ENCODE measurements around the gene ST3GAL4.

The ST3GAL4 gene

GRCh38 chr11:126313826-126314225, 41.7 kb upstream of the ST3GAL4 start:
- ATAC-seq (ENCODE audit: low read depth) (no peak), DNase-seq (ENCODE audit: low spot score) (no peak)
- peaks cover 6% of the 10 kb centered on the region; the same call in 1 of the 2 replicates for H3K36me3 ChIP-seq (ENCODE audit: low read depth)

GRCh38 chr11:126317432-126317755, 38.1 kb upstream of the ST3GAL4 start:
- Histone ChIP-seq H3K4me3 (ENCODE audit: severe bottlenecking) (no peak overlapping the region), H3K27ac (ENCODE audit: poor library complexity, severe bottlenecking) (peak overlapping the region; percentile 94), H3K4me1 (ENCODE audit: insufficient read depth, poor library complexity, severe bottlenecking) (peaks cover 29% of the 10 kb centered on the region), H3K36me3 (ENCODE audit: low read depth) (peaks cover 6% of the 10 kb centered on the region; the same call in 1 of the 2 replicates), H3K27me3 (ENCODE audit: insufficient read depth, poor library complexity, severe bottlenecking) (no peaks in the 10 kb centered on the region), H3K9me3 (ENCODE audit: severe bottlenecking) (no peaks in the 10 kb centered on the region)
- TF ChIP-seq CTCF (IDR thresholded peaks at IDR 0.05; ENCODE audit: poor library complexity, severe bottlenecking) = no peak
- DNase-seq (ENCODE audit: low spot score) = no peak
- ATAC-seq (ENCODE audit: low read depth) = no peak

More at GRCh38 chr11:126313826-126314225, 41.7 kb upstream of the ST3GAL4 start:
- Histone ChIP-seq H3K27me3 (ENCODE audit: insufficient read depth, poor library complexity, severe bottlenecking) (no peaks in the 10 kb centered on the region), H3K9me3 (ENCODE audit: severe bottlenecking) (no peaks in the 10 kb centered on the region), H3K27ac (ENCODE audit: poor library complexity, severe bottlenecking) (peak overlapping the region; percentile 21), H3K4me1 (ENCODE audit: insufficient read depth, poor library complexity, severe bottlenecking) (peaks cover 23% of the 10 kb centered on the region), H3K4me3 (ENCODE audit: severe bottlenecking) (no peak overlapping the region)
- no peak for TF ChIP-seq CTCF (IDR thresholded peaks at IDR 0.05; ENCODE audit: poor library complexity, severe bottlenecking)

DNA sequence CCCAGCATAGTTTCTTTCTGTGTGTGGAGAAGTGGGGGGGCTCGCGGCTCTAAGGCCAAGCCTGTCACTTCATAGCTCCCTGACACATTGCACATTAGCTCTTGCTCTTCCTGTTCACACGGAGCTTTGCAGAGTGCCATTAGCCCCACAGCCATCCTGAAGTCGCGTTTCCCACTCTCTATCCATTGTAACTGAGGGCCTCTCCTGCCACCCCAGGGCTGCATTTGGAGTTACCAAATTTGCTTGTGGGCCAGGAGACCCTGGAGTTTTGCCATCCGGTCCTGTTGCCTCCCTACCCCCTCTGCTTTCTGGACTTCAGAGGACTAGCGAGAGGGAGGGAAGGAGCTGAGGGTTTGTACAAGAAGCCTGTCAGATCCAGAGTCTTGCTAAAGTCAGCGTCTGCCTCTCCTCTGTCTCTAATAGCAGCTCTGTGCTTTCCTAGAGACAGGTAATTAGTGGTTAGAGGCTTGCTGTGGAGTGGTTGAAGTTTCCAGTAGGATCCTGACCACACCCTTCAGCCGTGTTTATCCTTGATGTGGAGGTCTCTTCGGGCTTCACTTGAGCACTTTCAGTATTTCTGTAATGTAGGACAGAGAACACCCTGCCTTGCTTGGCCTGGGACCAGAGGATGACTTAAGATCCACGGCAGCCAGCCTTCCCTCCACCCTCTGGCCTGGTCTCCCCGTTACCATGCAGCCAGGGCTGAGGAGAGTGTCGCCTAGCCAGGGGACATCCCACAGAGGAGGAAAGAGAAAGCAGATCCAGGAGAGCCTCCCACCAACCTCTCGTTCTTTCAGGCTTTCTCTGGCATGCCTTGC, 37.5 kb upstream of the ST3GAL4 start:
- Histone ChIP-seq H3K27me3 (ENCODE audit: insufficient read depth, poor library complexity, severe bottlenecking) (no peaks in the 10 kb centered on the region), H3K27ac (ENCODE audit: poor library complexity, severe bottlenecking) (peak overlapping the region; percentile 94), H3K36me3 (ENCODE audit: low read depth) (peaks cover 6% of the 10 kb centered on the region; the same call in 1 of the 2 replicates), H3K9me3 (ENCODE audit: severe bottlenecking) (no peaks in the 10 kb centered on the region), H3K4me3 (ENCODE audit: severe bottlenecking) (no peak overlapping the region), H3K4me1 (ENCODE audit: insufficient read depth, poor library complexity, severe bottlenecking) (peaks cover 29% of the 10 kb centered on the region)
- ATAC-seq (ENCODE audit: low read depth) (peak; percentile 60), DNase-seq (ENCODE audit: low spot score) (peak; percentile 15)
- no peak for TF ChIP-seq CTCF (IDR thresholded peaks at IDR 0.05; ENCODE audit: poor library complexity, severe bottlenecking)

- Histone ChIP-seq H3K27ac (ENCODE audit: poor library complexity, severe bottlenecking) (peak overlapping the region; percentile 94), H3K36me3 (ENCODE audit: low read depth) (peaks cover 6% of the 10 kb centered on the region; the same call in 1 of the 2 replicates), H3K4me1 (ENCODE audit: insufficient read depth, poor library complexity, severe bottlenecking) (peaks cover 22% of the 10 kb centered on the region), H3K9me3 (ENCODE audit: severe bottlenecking) (no peaks in the 10 kb centered on the region), H3K4me3 (ENCODE audit: severe bottlenecking) (no peak overlapping the region), H3K27me3 (ENCODE audit: insufficient read depth, poor library complexity, severe bottlenecking) (no peaks in the 10 kb centered on the region)
- no peak for TF ChIP-seq CTCF (IDR thresholded peaks at IDR 0.05; ENCODE audit: poor library complexity, severe bottlenecking)
- DNase-seq (ENCODE audit: low spot score) = peak; percentile 70
- ATAC-seq (ENCODE audit: low read depth) = peak; percentile 98
Measured at GRCh38 chr11:126318574-126319373, 36.7 kb upstream of the ST3GAL4 start.
